ENCODE data around the gene CHD2.

DNA sequence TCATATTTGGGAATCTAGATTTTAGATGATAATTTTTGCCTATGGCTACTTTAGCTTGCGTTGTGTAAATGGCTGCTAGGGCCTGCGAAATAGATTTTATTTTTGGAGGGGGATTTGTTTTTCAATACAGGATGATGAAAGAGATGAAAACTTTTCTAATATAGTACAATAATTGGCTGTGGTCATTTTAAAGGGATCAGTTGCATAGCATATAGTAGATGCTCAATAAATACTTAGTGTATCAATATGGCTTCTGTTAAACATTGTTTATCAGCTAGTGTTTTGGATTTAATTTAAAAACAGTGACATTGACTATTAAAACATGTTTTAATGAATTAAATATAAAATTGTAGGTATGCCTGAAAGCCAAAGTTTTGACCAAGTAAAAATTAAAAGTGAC lies 6.9 kb upstream of the CHD2 start:
- TF ChIP-seq CTCF (IDR thresholded peaks at IDR 0.05) (no peak), EHF (CRISPR knock-in tag; IDR thresholded peaks at IDR 0.05) (no peak)

Data from A549 (cell line).